NCI-H510A (cell line): Measurements from ENCODE around the gene SND1.

Experiments used
- DNase-seq: peaks from one replicate; lab custom pipeline; 2025; lab: John Stamatoyannopoulos, UW

The SND1 gene

GRCh38 chr7:127730658-127731276, 78.8 kb downstream of the SND1 start:
- DNase-seq: no peak

GRCh38 chr7:127731431-127732080, 79.6 kb downstream of the SND1 start:
- no peak for DNase-seq

- no peak for DNase-seq
Measured at GRCh38 chr7:127732306-127732705, 80.3 kb downstream of the SND1 start.

- no peak for DNase-seq
Measured at GRCh38 chr7:127733986-127734385, 82.0 kb downstream of the SND1 start.

- DNase-seq: no peak
Measured at GRCh38 chr7:127736511-127736910, 84.5 kb downstream of the SND1 start.

- DNase-seq: no peak
Measured at GRCh38 chr7:127738859-127739258, 86.9 kb downstream of the SND1 start.

GRCh38 chr7:127741764-127742375, 89.9 kb downstream of the SND1 start:
- no peak for DNase-seq

- DNase-seq: no peak
Measured at GRCh38 chr7:127745445-127745844, 93.5 kb downstream of the SND1 start.

- DNase-seq: no peak
Measured at GRCh38 chr7:127751062-127751461, 99.1 kb downstream of the SND1 start.

- DNase-seq: no peak
Measured at GRCh38 chr7:127751490-127752448, 99.8 kb downstream of the SND1 start.

GRCh38 chr7:127752829-127753228, 100.8 kb downstream of the SND1 start:
- no peak for DNase-seq

GRCh38 chr7:127754457-127754856, 102.5 kb downstream of the SND1 start:
- no peak for DNase-seq

GRCh38 chr7:127755521-127755920, 103.5 kb downstream of the SND1 start:
- no peak for DNase-seq

GRCh38 chr7:127755965-127756364, 104.0 kb downstream of the SND1 start:
- no peak for DNase-seq

- no peak for DNase-seq
Measured at GRCh38 chr7:127758105-127758504, 106.1 kb downstream of the SND1 start.

GRCh38 chr7:127758845-127759244, 106.9 kb downstream of the SND1 start:
- no peak for DNase-seq

- DNase-seq: no peak
Measured at GRCh38 chr7:127759945-127760421, 108.0 kb downstream of the SND1 start.

GRCh38 chr7:127760436-127761031, 108.5 kb downstream of the SND1 start:
- no peak for DNase-seq

GRCh38 chr7:127761196-127761595, 109.2 kb downstream of the SND1 start:
- no peak for DNase-seq

- DNase-seq: no peak
Measured at GRCh38 chr7:127764681-127765080, 112.7 kb downstream of the SND1 start.

- no peak for DNase-seq
Measured at GRCh38 chr7:127765150-127765549, 113.2 kb downstream of the SND1 start.
